ENCODE data around the gene TFR2.
A peak's percentile ranks its signal among the peaks of the same experiment; 100 is the strongest.

TFR2 gene

DNA sequence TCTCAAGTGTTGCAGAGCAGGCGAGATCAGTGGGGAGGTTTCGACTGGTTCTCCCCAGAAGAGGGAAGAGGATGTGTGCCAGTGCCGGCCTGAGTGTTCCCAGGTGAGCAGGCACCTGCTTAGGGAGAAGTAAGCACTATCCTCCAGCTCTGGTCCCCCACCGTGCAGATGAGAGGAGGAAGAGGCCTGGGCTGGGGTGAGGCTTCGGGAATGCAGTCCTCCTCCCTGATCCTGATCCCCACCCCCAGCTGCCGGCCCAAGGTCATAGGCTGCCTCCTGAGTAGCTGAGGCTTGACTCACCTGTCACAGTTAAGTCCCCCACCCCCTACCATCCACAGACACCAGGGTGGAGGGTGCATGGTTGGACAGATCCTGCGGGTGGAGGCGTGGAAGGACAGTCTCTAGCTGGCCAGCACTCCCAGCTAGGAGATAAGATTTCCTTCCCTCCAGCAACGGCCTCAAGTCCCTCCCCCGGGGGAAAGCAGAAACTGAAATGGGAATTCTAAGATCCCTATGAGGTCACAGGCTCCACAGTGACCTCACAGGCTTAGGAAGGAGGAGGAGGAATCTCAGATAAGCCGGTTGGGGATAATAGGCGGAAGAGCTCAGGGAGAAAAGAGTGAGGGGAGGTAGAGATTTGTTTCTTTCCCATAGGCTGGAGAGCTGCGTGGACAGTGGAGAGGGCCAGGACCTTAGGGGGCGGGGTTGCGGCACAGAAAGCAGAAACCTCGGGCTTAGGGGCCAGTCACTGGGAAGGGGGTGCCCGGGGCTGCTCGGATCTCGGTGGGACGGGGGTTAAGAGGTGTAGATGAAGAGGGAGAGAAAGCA is 56.5 kb downstream of the TFR2 start:
- DNase-seq, result peak; percentile 86

DNA sequence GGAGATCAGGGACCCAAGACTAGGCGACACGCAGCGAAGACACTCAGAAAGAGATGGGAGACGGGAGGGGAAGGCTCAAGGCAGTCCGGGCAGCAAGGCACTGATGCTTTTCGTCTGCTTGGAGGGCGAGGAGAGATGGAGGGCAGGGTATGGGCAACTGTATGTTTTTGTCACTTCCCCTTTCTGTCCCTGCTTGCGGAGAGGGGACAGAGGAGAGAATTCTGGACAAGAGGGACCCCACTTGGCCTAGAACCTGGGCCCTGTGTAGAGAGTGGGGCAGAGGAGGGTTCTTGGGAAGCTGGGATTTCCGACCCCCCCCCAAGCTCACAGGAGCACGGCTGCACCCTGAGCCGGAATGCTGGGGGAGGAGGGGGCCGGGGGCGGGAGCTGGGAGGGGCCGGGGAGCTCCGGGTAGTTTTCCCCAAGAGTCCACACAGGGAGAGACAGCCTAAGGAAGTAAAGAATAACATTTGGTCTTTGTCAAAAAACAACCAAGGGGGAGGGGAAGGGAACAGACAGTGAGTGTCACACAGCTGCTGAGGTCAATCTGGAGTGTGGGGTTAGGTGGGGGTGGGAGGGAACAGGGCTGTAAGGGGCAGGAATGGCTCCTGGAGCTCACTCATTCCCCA is 57.2 kb downstream of the TFR2 start:
- peak; percentile 45 for DNase-seq

DNA sequence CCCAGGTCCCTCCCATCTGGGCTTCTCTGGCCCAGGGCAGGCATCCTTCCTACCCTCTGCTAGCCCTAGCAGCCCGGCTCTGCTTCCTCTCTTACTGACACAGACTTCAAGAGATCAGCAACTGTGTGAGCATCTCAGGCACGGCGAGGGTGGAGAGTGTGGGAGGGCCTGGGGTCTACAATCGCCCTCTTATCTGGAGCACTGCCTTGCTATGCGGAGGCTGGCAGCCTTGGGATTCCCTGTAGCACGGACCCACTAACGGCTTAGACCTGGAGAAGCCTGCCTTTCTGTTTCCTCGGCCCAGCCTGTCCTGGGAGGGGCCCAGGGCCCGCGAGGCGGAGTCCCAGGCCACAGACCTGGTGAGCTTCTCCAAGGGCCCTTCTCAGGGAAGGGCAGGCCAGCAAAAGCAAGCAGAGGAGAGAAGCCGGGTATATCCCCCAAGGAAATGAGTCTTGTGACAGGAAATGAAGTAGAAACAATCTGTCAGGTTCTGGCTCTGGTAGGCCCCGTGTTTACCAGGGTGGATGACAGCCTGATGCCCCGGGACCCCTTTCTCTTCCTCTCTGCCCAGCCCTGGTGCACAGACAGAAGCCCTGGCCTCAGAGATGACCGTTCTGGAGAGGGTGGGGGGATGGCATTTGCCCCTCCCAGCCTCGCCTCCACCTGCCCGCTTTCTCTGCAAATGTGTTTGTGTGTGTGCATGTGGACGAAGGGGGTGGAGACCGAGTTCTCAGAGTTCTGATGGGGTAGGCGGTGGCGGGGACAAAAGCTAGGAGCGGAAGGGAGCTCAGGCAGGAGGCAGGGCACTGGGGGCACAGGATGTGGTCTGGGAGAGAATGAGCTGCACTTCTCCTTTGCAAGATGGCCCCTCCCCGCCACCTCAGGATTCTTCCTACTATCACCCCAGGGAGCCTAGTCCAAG is 58.0 kb downstream of the TFR2 start:
- no peak for DNase-seq

DNA sequence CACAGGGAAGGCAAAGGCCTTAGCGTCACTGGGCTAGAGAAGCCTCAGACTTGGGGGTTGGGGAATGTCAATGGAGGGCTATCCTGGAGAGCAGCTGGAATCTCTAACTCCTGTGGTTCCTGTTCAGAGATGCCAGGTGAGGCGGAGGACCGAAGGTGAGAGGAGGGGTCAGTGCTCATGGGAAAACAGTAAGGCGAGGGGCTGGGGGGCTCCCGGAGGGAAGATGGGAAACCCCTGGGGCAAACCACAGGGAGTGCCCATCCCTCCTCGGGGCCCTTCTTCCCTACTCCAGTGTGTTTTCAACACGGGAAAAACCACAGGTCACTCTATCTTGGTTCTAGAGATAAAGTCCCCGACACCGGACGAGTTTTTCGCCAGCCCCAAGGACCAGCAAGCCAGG is 58.7 kb downstream of the TFR2 start:
- no peak for DNase-seq

- DNase-seq, result no peak
Observed at GRCh38 chr7:100582041-100582579, 59.2 kb downstream of the TFR2 start.

- DNase-seq, result no peak
Observed at GRCh38 chr7:100580466-100581283, 60.7 kb downstream of the TFR2 start.

- DNase-seq, result no peak
Observed at GRCh38 chr7:100578246-100579183, 62.8 kb downstream of the TFR2 start.

DNA sequence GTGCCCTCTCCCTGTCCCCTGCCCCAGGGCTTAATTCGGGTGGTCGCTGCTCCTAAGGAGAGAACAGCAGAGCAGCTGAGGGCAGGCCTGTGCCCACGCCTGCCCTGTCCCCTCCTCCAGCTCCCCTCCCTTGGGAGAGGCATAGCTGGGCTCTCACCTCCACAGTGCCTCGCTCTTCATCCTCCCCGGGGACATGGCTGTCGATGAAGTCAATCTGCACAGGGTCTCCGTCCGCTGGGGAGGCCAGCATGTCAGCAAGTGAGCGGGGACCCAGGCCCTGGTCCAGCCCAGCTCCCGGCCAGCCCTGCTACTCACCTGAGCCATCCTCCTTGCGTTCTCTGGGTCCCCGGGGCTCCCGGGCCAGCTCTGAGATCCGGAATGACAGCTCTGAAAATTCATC is 63.8 kb downstream of the TFR2 start:
- no peak for DNase-seq

GRCh38 chr7:100577103-100577502 is 64.2 kb downstream of the TFR2 start:
- no peak for DNase-seq

DNA sequence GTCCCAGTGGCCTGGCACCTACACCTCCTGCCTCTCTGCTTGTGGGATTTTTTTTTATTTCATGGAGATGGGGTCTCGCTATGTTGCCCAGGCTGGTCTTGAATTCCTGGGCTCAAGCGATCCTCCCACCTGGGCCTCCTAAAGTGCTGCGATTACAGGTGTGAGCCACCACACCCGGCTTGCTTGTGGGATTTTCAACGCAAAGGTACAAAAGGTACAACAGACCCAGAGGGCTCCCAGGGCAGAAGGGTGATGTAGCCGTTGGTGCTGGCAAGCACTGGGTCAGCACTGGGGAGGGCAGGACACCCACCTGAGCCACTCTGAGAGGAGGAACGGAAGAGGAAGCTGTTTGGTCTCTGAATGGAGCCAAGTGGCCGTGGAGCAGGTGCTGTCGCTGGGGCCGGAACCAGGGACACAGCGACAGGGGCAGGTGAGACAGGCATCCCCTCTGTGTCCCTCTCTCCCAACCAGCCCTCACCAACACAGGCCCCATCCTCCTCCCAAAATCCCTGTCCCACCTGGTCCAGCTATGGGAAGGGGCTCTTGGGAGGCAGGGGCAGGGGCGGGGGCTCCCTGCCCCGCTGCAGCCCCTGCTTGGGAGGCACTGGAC is 64.9 kb downstream of the TFR2 start:
- no peak for DNase-seq

- DNase-seq, result no peak
Observed at GRCh38 chr7:100575746-100576383, 65.5 kb downstream of the TFR2 start.

- DNase-seq, result no peak
Observed at GRCh38 chr7:100575206-100575631, 66.1 kb downstream of the TFR2 start.

DNA sequence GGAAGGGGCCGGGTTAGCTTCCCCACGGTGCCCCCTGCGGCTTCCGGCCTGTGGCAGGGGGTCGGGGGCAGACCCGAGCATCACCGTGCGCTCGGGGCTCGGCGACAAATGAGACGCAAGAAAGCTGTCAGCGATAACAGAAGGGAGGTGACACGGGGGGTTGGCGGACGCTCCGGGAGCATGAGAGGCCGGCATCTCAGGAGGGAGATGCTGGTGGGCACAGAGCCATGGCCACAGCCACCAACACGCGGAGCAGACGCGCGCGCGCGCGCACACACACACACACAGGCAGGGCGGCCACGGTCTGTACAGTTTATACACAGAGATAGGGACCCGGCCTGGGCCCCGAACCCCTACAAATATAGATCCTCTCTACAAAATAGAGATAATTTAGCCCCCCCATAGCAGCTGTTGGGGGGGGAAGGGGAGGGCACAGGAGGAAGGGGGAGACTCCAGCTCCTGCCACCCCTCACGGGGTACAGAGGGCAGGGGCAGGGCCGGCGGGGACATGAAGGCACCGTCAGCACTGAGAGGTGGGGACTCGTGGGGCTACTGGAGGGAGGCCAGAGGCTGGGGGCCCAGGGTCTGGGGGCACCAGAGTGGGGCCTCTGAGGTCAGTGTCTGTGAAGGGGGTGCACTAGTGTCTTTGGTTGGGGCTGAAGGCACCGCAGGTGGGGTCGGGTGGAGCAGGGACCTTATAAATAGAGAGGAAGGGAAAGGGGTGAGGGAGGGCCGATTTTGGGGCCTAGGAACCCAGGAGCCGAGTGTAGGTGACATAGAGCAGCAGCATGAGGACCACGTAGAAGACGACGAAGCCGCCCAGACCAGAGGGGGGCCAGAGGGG is 66.8 kb downstream of the TFR2 start:
- no peak for DNase-seq

DNA sequence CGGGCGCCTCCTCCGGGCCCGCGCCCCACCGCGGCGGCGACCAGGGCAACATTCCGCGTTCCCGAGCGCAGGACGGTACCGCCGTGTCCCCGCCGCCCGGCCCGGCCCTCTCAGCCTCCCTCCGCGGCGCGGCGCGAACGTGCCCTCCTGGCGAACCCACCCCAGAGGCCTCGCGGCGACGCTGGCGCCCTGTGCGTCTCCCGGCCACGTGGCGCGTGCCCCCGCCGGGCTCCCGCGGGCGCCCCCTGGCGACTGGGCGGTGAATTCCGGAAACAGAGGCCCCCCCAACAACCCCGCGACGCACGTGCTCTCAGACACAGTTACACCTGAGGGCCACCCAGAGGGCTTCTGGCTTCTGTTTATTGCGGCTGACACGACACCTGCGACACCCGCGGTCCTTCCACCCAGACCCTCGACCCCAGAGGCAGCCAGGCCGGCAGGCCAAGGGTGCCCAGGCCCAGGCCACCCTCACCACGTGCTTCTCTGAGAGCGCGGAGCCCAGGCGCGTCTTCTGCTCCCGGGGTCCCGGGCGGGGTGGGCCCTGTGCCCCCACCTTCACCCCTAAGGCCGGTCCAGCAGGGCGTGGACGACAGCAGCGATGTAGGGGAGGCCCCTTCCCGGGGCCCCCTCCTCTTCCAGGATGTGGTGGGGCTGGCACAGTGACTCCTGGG is 67.5 kb downstream of the TFR2 start, which contains the start of gene SAP25:
TSS of gene SAP25 (minus strand) at position 210 of the 671 bp plus-strand sequence. CDS start at position 52, 158 bp downstream.
- no peak for DNase-seq

DNA sequence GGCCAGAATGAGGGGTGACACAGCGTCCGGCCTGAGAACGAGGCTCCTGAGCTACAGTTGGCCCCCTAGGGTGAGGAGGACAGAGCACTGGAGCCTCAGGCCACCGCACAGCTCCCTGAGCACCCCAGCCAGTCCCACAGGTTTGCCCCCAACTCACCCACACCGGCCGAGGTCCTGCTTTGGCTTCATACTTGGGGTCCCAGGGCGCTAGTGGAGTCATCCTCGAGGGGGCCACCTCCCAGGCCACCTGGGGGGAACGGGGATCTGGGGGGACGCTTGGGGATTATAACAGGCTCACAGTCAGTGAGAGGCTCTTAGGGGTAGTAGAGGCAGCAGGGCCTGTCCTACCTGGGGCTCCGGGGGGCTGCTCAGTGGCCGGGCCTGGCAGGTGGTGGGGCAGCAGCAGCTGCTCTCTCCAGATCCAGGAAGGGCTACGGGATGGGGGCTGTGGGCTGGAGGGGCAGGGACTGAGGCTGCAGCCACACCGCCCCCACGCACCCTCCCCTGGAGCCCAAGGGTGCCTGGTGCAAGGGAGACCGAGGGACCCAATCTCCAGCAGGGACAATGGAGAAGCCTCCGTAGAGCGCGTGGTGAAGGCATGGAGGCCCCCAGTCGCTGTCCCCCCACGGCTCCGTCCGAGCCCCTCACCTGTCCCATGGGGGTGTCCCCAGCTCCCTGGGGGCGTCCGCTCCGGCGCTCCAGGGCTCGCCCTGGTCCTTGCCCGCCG is 68.2 kb downstream of the TFR2 start:
- no peak for DNase-seq

DNA sequence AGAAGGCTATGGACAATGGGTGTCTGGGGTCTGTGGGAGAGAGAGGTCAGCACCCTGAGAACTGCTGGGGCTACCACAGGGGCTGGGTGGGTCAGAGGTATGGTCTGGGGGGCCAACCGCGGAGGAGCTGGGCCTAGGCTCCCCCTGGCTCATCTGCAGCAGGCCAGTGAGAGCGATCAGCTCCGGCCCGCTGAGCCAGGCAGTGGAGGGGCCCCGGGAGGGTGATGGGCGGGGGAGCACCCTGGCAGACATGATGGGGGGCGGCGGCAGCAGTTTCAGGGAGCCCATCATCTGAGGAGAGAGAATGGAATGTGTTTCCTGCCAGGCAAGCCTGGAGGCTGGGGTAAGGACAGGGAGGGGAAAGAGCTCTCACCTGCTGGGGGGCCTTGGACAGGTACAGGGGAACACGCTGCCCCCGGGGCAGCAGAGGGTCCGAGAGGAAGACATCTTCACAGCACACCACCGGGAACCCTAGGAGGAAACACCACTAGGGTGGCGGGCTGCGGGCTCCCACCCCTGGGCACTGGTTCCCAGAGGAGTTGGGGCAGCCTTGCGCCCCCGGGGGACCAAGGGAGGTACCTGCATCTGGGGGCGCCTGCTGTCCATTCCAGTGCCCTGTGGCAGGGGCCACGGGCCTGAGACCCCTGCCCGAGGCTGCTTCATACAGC is 68.9 kb downstream of the TFR2 start:
- DNase-seq, result no peak

DNA sequence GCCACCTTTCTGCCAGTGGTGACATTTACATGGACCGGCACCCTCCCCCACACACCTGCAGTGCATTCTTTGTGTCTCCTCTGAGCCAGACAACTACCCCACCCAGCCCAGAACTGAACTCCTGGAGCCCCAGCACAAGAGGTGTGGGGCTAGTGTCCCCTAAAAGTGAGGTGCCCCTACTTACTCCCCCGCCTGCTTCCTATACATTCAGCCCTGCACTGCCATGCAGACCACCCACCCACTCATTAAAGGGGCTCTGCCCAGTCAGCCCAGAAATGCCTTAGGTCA is 69.6 kb downstream of the TFR2 start:
- no peak for DNase-seq

Data from NCI-H82 (cell line).